ENCODE results near the gene WDR33.

GRCh38 chr2:127852388-127852787, 41.4 kb upstream of the WDR33 start:
- no peak for TF ChIP-seq POLR2A (IDR thresholded peaks at IDR 0.05)
- TF ChIP-seq CTCF (IDR thresholded peaks at IDR 0.05) = no peak
